AG04449 (cell line): Measurements from ENCODE around the gene DNAJB2.

Experiments
- CTCF ChIA-PET: fragments of 350-600 bp; formaldehyde crosslinking; extraction: SDS; loops from one replicate; lab custom pipeline; 2021; ENCODE audit warnings: antibody characterized with exemption; lab: Yijun Ruan, JAX
- POLR2A ChIA-PET: fragments of 400-600, 350-600 bp; formaldehyde crosslinking; extraction: SDS; loops from one replicate; lab custom pipeline; 2020; ENCODE audit warnings: antibody characterized with exemption, inconsistent platforms; lab: Yijun Ruan, JAX
- DNase-seq: peaks from one replicate; pipeline ENCODE4 v3.0.0-alpha.2; 2010; ENCODE audit warnings: low read depth, low spot score
- H3K4me3 ChIP-seq: 2 replicates; pipeline ENCODE4 v1.5.1; 2011; ENCODE audit warnings: low read depth, mild to moderate bottlenecking, control low read depth, low read length
- TF ChIP-seq, protein P1 (sequence below): IDR thresholded peaks from one replicate; pipeline ENCODE4 v1.5.1; 2011; ENCODE audit warnings: mild to moderate bottlenecking, moderate library complexity, low read length, control low read depth, inconsistent platforms; ENCODE audit not compliant: insufficient read depth; ENCODE audit errors: missing control alignments

Gene DNAJB2

DNA sequence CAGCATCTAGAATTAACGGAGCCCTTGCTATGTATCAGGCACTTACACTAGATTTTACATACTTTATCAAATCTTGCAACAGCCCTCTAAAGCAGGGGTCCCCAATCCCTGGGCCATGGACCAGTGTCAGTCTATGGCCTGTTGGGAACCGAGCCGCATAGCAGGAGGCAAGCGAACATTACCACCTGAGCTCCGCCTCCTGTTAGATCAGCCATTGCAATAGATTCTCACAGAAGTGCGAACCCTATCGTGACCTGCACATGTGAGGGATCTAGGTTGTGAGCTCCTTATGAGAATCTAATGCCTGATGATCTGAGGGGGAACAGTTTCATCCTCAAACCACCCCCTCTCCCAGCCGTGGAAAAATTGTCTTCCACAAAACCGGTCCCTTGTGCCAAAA is 13.4 kb downstream of the DNAJB2 start:
- TF ChIP-seq, protein P1, sequence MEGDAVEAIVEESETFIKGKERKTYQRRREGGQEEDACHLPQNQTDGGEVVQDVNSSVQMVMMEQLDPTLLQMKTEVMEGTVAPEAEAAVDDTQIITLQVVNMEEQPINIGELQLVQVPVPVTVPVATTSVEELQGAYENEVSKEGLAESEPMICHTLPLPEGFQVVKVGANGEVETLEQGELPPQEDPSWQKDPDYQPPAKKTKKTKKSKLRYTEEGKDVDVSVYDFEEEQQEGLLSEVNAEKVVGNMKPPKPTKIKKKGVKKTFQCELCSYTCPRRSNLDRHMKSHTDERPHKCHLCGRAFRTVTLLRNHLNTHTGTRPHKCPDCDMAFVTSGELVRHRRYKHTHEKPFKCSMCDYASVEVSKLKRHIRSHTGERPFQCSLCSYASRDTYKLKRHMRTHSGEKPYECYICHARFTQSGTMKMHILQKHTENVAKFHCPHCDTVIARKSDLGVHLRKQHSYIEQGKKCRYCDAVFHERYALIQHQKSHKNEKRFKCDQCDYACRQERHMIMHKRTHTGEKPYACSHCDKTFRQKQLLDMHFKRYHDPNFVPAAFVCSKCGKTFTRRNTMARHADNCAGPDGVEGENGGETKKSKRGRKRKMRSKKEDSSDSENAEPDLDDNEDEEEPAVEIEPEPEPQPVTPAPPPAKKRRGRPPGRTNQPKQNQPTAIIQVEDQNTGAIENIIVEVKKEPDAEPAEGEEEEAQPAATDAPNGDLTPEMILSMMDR: no peak
- DNase-seq: no peak
- ChIA-PET POLR2A (no interaction called here), CTCF (interaction anchor here (1.0 to 22.1 kb wide), 10 partner anchors 12 to 237 kb away, joined by 3 to 691 read pairs (median 58); partner anchors contain the start of genes ANKZF1, ATG9A, CNPPD1 and DNAJB2)
- H3K4me3 ChIP-seq: no peak overlapping the region

DNA sequence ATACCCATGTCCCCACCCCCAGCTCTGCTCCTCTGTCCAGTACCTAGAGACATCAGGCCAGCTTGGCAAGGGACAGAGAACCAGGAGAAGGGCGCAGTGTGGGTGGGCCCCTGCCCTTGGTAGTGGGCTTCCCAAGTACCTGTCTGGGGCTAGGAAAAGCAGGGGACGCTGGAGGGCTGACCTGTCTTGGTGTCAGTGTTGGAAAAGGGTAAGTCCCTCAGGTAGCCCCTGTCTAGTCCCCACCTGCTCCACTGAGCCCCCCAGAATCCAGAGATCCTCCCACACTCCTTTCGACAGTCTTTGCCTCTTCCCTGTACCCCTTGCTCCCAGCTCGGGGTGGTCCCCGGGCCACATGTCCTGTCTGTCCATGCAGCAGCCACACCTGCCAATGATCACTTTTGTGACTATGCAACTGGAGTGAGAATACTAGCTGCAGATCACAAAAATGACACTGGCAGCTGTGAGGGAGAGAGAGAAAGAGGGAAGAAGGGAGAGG is 14.6 kb downstream of the DNAJB2 start:
- TF ChIP-seq, protein P1: no peak
- ChIA-PET CTCF (interaction anchor here (1.3 to 22.1 kb wide), 22 partner anchors 11 to 236 kb away, joined by 3 to 691 read pairs (median 18); partner anchors contain the start of genes ABCB6, ANKZF1, ATG9A and CNPPD1), POLR2A (interaction anchor here (0.6 to 2.1 kb wide), 2 partner anchors 15 to 120 kb away, joined by 3 to 9 read pairs; partner anchors contain the start of gene DNAJB2)
- no peak for DNase-seq
- H3K4me3 ChIP-seq: no peak overlapping the region

DNA sequence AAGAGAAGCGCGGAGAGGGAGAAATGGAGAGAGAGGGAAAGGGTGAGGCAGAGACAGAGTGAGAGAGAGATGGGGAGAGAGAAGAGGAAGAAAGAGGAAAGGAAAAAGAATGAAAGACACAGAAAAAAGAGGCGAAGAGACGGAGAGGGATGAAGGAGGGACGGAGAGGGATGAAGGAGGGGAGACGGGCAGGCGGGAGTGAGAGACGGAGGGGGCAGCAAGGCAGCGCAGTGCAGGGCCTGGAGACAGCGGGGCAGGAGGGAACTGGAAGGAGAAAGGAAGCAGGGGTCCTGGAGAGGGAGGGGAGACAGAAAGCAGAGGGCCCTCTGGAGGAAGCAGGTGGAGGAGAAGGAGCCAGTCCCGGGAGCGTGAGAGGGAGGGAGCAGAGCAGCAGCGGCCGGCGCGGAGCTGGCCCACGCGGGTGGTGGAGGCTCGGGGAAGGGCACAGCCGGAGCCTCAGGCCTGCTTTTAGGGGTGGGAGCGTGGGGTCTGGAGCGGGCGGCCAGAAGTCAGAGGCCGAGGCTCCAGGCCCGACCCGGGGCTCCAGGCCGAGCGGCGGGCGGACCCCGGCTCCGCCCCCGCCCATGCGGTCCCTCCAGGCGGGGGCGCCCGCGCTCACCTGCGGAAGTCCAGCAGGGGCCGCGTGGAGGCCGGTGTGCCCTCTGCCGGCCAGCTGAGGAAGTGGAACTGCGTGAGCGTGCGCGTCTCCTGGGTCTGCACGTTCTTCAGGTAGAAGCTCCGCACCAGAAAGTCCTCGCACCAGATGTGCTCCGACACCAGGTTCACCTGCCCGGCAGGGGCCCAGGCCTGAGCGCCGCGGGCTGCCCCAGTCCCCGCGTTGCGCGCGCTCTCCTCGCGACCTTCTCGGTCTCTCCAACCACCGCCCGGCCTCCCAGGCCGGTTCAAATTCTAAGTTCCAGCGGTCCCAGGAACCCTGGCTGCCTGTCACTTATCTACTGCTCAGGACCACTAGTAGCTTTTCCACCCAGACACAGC is 15.5 kb downstream of the DNAJB2 start:
- peak overlapping the region; percentile 59 for H3K4me3 ChIP-seq
- TF ChIP-seq, protein P1: peak; percentile 96
- ChIA-PET CTCF (interaction anchor here (0.6 to 22.1 kb wide), 80 partner anchors 10 to 1530 kb away, joined by 3 to 691 read pairs (median 5); partner anchors contain the start of genes ABCB6, ANKZF1, ATG9A and CHPF), POLR2A (interaction anchor here (1.0 to 2.1 kb wide), 6 partner anchors 9 to 135 kb away, joined by 3 to 9 read pairs (median 3); partner anchors contain the start of genes ANKZF1, ATG9A, DNAJB2 and GLB1L)
- DNase-seq: no peak

DNA sequence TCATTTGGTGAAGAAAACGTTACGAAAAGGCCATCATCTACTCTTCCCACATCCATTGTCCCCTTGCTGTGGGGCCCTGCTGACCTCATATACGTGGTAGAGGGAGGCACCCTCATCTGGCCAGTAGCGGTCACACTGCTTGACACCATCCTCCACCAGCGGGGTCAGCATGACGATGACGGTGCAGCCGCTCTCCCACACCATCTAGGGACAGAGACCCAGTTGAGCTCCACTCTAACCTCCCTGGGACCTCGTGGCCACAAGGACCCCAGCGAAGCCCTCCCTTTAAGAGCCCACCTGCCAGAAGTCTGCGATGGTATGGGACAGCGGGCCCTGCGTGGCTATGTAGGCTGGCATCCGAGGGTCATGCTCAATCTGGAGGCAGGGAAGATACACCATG is 17.0 kb downstream of the DNAJB2 start:
- H3K4me3 ChIP-seq: no peak overlapping the region
- POLR2A ChIA-PET: no interaction called here
- TF ChIP-seq, protein P1: no peak
- DNase-seq: no peak
- CTCF ChIA-PET: interaction anchor here (0.7 to 22.1 kb wide), 29 partner anchors 9 to 247 kb away, joined by 3 to 691 read pairs (median 14); partner anchors contain the start of genes ABCB6, ANKZF1, ATG9A and CHPF

DNA sequence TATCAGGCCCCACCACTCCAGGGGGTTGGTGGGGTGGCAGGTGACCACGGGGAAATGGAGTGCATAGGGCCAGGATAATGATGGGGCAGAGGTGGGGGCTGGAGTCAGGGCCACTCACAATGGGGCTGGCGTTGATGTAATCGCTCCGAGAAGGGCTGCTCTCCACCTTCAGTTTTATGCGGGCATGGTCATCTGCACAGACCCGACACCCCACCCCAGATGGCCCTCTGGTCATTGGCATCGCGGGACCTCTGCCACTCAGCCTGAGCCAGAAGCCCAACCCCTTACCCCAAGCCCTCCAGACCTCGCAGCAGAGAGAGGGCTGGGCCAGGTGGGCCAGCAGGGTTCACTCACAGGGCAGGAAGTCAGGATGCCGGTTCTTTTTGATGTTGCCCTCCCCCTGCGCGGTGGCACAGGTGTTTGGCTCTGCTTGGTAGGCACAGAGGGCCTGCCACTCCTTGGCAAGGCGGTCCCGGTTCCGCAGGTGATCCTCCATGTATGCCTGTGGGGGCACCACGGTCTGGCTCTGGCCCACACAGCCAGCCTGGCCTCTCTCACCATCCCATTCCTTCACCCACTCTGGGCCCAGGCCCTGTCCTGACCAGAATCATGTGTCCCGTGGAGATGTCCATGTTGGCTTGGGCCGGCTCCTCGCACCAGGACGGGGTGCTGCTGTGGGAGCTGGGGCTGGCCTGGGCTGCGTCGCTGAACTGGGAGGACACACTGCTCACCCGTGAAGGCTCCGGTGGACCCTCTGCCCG is 17.6 kb downstream of the DNAJB2 start:
- H3K4me3 ChIP-seq: no peak overlapping the region
- CTCF ChIA-PET: interaction anchor here (1.4 to 22.1 kb wide), 13 partner anchors 8 to 141 kb away, joined by 3 to 691 read pairs (median 46); partner anchors contain the start of genes ANKZF1, ATG9A, CNPPD1 and DNAJB2
- TF ChIP-seq, protein P1: no peak
- DNase-seq: no peak
- POLR2A ChIA-PET: no interaction called here
